HepG2 (cell line): ENCODE data around the gene MREG. TPM values are rescaled to one million over a fixed set of nuclear protein-coding genes. Genes with fewer than 3 reads are reported as not detected.

Experiments used
- FLYWCH1 ChIP-seq: sonication (generic); formaldehyde crosslinking; IDR thresholded peaks from 2 replicates; pipeline ENCODE4 v1.8.1; 2023; ENCODE audit warnings: mild to moderate bottlenecking, missing genetic modification reagents
- HOXD1 ChIP-seq: sonication (generic); formaldehyde crosslinking; IDR thresholded peaks from 2 replicates; pipeline ENCODE4 v1.5.0; 2020; ENCODE audit warnings: missing genetic modification reagents
- KDM5A ChIP-seq: fragments of 200-600 bp; sonication (generic); IDR thresholded peaks from 2 replicates; pipeline ENCODE4 v1.7.0; 2018; ENCODE audit warnings: antibody characterized with exemption, mild to moderate bottlenecking, low read length, borderline replicate concordance
- KLF15 ChIP-seq: sonication (generic); formaldehyde crosslinking; IDR thresholded peaks from 2 replicates; pipeline ENCODE4 v1.8.1; 2023; ENCODE audit warnings: borderline replicate concordance, mild to moderate bottlenecking, inconsistent platforms, missing genetic modification reagents, mixed read lengths
- MEIS1 ChIP-seq: sonication (generic); formaldehyde crosslinking; IDR thresholded peaks from 2 replicates; pipeline ENCODE4 v1.9.0; 2021; ENCODE audit warnings: mild to moderate bottlenecking, missing genetic modification reagents, moderate library complexity, borderline replicate concordance
- NRL ChIP-seq: sonication (generic); formaldehyde crosslinking; IDR thresholded peaks from 2 replicates; pipeline ENCODE4 v1.5.0; 2020; ENCODE audit warnings: missing genetic modification reagents, mild to moderate bottlenecking, moderate library complexity, borderline replicate concordance
- SIN3B ChIP-seq: fragments of 150-350 bp; IDR thresholded peaks from 2 replicates; pipeline ENCODE4 v1.6.1; 2014; ENCODE audit warnings: low read length
- TCF7L2 ChIP-seq: IDR thresholded peaks from 2 replicates; pipeline ENCODE4 v1.6.1; 2011; ENCODE audit warnings: mild to moderate bottlenecking, low read depth, low read length, moderate library complexity
- ZBTB8A ChIP-seq: sonication (generic); formaldehyde crosslinking; IDR thresholded peaks from 2 replicates; pipeline ENCODE4 v1.4.0; 2020; ENCODE audit warnings: mild to moderate bottlenecking, low read depth, missing genetic modification reagents, borderline replicate concordance
- ZC3H13 ChIP-seq: sonication (generic); formaldehyde crosslinking; IDR thresholded peaks from 2 replicates; pipeline ENCODE4 v1.8.1; 2023; ENCODE audit warnings: mild to moderate bottlenecking, missing genetic modification reagents, moderate library complexity
- ZNF10 ChIP-seq: sonication (generic); formaldehyde crosslinking; IDR thresholded peaks from 2 replicates; pipeline ENCODE4 v1.4.0; 2020; ENCODE audit warnings: mild to moderate bottlenecking, low read depth, missing genetic modification reagents, borderline replicate concordance
- ZNF124 ChIP-seq: sonication (generic); formaldehyde crosslinking; IDR thresholded peaks from 2 replicates; pipeline ENCODE4 v1.4.0; 2020; ENCODE audit warnings: missing genetic modification reagents
- ZNF251 ChIP-seq: sonication (generic); formaldehyde crosslinking; IDR thresholded peaks from 2 replicates; pipeline ENCODE4 v1.9.0; 2021; ENCODE audit warnings: mild to moderate bottlenecking, missing genetic modification reagents
- ZNF367 ChIP-seq: sonication (generic); formaldehyde crosslinking; IDR thresholded peaks from 2 replicates; pipeline ENCODE4 v1.4.0; 2020; ENCODE audit warnings: missing genetic modification reagents, borderline replicate concordance
- ZNF460 ChIP-seq: sonication (generic); formaldehyde crosslinking; IDR thresholded peaks from 2 replicates; pipeline ENCODE4 v1.5.1; 2020; ENCODE audit warnings: missing genetic modification reagents, mild to moderate bottlenecking, borderline replicate concordance
- ZNF556 ChIP-seq: sonication (generic); formaldehyde crosslinking; IDR thresholded peaks from 2 replicates; pipeline ENCODE4 v1.4.0; 2020; ENCODE audit warnings: mild to moderate bottlenecking, missing genetic modification reagents, borderline replicate concordance
- ZNF607 ChIP-seq: sonication (generic); formaldehyde crosslinking; IDR thresholded peaks from 2 replicates; pipeline ENCODE4 v1.5.1; 2020; ENCODE audit warnings: missing genetic modification reagents, mild to moderate bottlenecking, borderline replicate concordance
- ZNF709 ChIP-seq: sonication (generic); formaldehyde crosslinking; IDR thresholded peaks from 2 replicates; pipeline ENCODE4 v1.5.0; 2020; ENCODE audit warnings: mild to moderate bottlenecking, missing genetic modification reagents
- ZNF841 ChIP-seq: sonication (generic); formaldehyde crosslinking; IDR thresholded peaks from 2 replicates; pipeline ENCODE4 v1.8.1; 2023; ENCODE audit warnings: missing genetic modification reagents, borderline replicate concordance
- ZSCAN21 ChIP-seq: sonication (generic); formaldehyde crosslinking; IDR thresholded peaks from 2 replicates; pipeline ENCODE4 v1.8.0; 2022; ENCODE audit warnings: mild to moderate bottlenecking, missing genetic modification reagents, moderate library complexity, borderline replicate concordance
- polyA plus RNA-seq, 8 experiments: library from polyadenylated mRNA; depleted of rRNA in 3 of 8; stranded (reverse) in 7 of 8; unstranded in 1 of 8; fragments of >200 nt; fragmentation: Illumina TruSeq in 4 of 8; extraction: Trizol in 4 of 8; gene quantifications; 2 replicates each; pipeline versions ENCODE4 v1.2.1 to v1.2.3, GENCODE V29; 2011 to 2016; ENCODE audit warnings: low read depth in 4 of 8, missing spikeins in 1 of 8, mixed read lengths in 1 of 8; ENCODE audit not compliant: insufficient read depth in 1 of 8
- total RNA-seq, 5 experiments: library from RNA; depleted of rRNA; stranded (reverse); fragments of >200 nt; fragmentation: Illumina TruSeq; extraction: Trizol; gene quantifications; 2 replicates each; pipeline ENCODE4 v1.2.3, GENCODE V29; 2016; ENCODE audit warnings: low read depth in 1 of 5
- TF ChIP-seq, protein P1 (sequence below): sonication (generic); formaldehyde crosslinking; IDR thresholded peaks from 2 replicates; pipeline ENCODE4 v1.4.0; 2020; ENCODE audit warnings: missing genetic modification reagents
- TF ChIP-seq, protein P2 (sequence below): sonication (generic); formaldehyde crosslinking; IDR thresholded peaks from 2 replicates; pipeline ENCODE4 v1.4.0; 2020; ENCODE audit warnings: mild to moderate bottlenecking, missing genetic modification reagents
- TF ChIP-seq, protein P3 (sequence below): sonication (generic); formaldehyde crosslinking; IDR thresholded peaks from 2 replicates; pipeline ENCODE4 v1.4.0; 2020; ENCODE audit warnings: low read depth, mild to moderate bottlenecking, missing genetic modification reagents
- TF ChIP-seq, protein P4 (sequence below): sonication (generic); formaldehyde crosslinking; IDR thresholded peaks from 2 replicates; pipeline ENCODE4 v1.5.0; 2020; ENCODE audit warnings: mild to moderate bottlenecking, missing genetic modification reagents, moderate library complexity

MREG gene
- total and polyA plus RNA-seq, 2 of the 13 experiments (the other 11 are each of a cell fraction or from before 2014, with no cell fraction given), result 7.5 to 23.3 TPM

DNA sequence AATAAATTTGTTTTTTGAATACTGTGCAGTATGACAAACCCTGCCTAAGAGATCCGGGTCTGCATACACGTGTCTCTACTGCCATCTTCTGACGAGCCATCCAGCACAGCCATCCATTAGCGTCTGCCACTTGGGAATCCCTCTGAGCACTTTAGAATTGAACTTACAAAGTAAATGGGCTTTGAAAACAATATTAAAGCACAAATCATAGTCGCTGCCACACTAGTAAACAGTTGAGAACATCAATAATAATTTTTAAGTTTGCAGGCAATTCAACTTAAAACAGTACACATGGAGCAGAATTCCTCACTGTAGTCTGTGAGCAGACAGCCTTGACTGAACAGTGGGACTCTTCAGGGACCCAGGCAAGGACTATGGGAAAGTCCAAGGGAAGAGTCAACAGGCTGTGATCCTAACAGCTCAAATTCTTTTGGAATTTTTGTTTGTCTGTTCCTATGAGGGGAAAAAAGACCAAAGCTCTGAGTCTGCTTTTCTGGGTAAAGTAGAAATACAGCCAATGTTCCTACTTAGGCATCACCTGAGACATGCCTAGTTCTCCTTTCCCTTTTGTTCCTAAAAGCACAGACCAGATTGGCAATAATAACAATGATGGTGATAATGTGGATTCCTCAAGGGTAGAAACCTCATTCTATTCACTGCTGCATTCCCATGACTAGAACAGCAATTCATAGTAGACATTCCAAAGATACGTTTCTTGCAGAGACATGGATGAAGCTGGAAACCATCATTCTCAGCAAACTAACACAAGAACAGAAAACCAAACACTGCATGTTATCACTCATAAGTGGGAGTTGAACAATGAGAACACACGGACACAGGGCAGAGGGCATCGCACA, 92.9 kb downstream of the MREG start (continued):
- TF ChIP-seq ZNF556 (CRISPR knock-in tag), result no peak
- TF ChIP-seq FLYWCH1 (CRISPR knock-in tag), result no peak
- TF ChIP-seq, protein P1, sequence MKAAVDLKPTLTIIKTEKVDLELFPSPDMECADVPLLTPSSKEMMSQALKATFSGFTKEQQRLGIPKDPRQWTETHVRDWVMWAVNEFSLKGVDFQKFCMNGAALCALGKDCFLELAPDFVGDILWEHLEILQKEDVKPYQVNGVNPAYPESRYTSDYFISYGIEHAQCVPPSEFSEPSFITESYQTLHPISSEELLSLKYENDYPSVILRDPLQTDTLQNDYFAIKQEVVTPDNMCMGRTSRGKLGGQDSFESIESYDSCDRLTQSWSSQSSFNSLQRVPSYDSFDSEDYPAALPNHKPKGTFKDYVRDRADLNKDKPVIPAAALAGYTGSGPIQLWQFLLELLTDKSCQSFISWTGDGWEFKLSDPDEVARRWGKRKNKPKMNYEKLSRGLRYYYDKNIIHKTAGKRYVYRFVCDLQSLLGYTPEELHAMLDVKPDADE, result no peak
- no peak for TF ChIP-seq ZBTB8A (CRISPR knock-in tag)
- no peak for TF ChIP-seq ZC3H13 (CRISPR knock-in tag)
- TF ChIP-seq, protein P2, sequence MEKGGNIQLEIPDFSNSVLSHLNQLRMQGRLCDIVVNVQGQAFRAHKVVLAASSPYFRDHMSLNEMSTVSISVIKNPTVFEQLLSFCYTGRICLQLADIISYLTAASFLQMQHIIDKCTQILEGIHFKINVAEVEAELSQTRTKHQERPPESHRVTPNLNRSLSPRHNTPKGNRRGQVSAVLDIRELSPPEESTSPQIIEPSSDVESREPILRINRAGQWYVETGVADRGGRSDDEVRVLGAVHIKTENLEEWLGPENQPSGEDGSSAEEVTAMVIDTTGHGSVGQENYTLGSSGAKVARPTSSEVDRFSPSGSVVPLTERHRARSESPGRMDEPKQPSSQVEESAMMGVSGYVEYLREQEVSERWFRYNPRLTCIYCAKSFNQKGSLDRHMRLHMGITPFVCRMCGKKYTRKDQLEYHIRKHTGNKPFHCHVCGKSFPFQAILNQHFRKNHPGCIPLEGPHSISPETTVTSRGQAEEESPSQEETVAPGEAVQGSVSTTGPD (CRISPR knock-in tag), result no peak
- no peak for TF ChIP-seq ZNF460 (CRISPR knock-in tag)
- TF ChIP-seq MEIS1 (CRISPR knock-in tag), result no peak
- TF ChIP-seq ZNF841, result no peak
- TF ChIP-seq, protein P3, sequence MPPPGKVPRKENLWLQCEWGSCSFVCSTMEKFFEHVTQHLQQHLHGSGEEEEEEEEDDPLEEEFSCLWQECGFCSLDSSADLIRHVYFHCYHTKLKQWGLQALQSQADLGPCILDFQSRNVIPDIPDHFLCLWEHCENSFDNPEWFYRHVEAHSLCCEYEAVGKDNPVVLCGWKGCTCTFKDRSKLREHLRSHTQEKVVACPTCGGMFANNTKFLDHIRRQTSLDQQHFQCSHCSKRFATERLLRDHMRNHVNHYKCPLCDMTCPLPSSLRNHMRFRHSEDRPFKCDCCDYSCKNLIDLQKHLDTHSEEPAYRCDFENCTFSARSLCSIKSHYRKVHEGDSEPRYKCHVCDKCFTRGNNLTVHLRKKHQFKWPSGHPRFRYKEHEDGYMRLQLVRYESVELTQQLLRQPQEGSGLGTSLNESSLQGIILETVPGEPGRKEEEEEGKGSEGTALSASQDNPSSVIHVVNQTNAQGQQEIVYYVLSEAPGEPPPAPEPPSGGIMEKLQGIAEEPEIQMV (CRISPR knock-in tag), result no peak
- no peak for TF ChIP-seq ZNF367 (CRISPR knock-in tag)
- TF ChIP-seq SIN3B, result peak; percentile 33; the same call in 1 of the 2 replicates
- TF ChIP-seq ZNF607 (CRISPR knock-in tag), result no peak
- no peak for TF ChIP-seq HOXD1 (CRISPR knock-in tag)
- TF ChIP-seq ZNF10 (CRISPR knock-in tag), result no peak
- no peak for TF ChIP-seq TCF7L2
- no peak for TF ChIP-seq ZNF124
- TF ChIP-seq, protein P4, sequence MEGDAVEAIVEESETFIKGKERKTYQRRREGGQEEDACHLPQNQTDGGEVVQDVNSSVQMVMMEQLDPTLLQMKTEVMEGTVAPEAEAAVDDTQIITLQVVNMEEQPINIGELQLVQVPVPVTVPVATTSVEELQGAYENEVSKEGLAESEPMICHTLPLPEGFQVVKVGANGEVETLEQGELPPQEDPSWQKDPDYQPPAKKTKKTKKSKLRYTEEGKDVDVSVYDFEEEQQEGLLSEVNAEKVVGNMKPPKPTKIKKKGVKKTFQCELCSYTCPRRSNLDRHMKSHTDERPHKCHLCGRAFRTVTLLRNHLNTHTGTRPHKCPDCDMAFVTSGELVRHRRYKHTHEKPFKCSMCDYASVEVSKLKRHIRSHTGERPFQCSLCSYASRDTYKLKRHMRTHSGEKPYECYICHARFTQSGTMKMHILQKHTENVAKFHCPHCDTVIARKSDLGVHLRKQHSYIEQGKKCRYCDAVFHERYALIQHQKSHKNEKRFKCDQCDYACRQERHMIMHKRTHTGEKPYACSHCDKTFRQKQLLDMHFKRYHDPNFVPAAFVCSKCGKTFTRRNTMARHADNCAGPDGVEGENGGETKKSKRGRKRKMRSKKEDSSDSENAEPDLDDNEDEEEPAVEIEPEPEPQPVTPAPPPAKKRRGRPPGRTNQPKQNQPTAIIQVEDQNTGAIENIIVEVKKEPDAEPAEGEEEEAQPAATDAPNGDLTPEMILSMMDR, result peak; percentile 96
- no peak for TF ChIP-seq NRL (CRISPR knock-in tag)
- TF ChIP-seq KLF15 (CRISPR knock-in tag), result no peak
- no peak for TF ChIP-seq ZNF709
- no peak for TF ChIP-seq ZNF251
- TF ChIP-seq KDM5A, result peak; percentile 68; the same call in 1 of the 2 replicates
- no peak for TF ChIP-seq ZSCAN21 (CRISPR knock-in tag)
